Vagina (tissue), 2 donors: ENCODE results near the gene ZNF398.

Experiments used
- POLR2A ChIP-seq, 2 donors: fragments of 450-650 bp; IDR thresholded peaks; one replicate each; pipeline ENCODE4 v1.6.1; 2017; ENCODE audit warnings: antibody characterized with exemption in 2 of 2, mild to moderate bottlenecking in 2 of 2, moderate library complexity in 2 of 2
- TF ChIP-seq, protein P1 (sequence below), 3 experiments: fragments of 450-650 bp in 2 of 3; fragments of 200-600 bp in 1 of 3; sonication (generic) in 1 of 3; IDR thresholded peaks; one replicate each; pipeline ENCODE4 v1.5.1; 2017 to 2019; ENCODE audit warnings: antibody characterized with exemption in 3 of 3, mild to moderate bottlenecking in 2 of 3, moderate library complexity in 2 of 3

DNA sequence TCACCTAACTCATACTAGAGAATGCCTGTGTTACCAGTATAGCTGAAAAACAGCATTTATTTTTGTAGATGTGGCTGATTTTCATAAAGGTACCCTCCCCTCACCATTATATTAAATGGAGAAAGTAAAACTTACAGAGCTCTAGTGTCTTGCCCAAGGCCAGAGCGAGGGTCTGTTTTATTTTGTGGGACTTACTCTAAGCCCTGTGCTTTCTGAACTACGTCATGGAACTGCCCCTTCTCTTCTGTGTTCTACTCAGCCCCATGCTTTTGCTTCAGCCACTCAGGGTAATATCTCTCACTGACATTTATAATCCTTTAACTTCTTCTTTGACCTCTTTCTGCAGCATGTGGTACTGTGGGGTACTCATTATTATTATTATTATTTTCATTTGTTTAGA is 46.4 kb upstream of the ZNF398 start:
- TF ChIP-seq, protein P1, sequence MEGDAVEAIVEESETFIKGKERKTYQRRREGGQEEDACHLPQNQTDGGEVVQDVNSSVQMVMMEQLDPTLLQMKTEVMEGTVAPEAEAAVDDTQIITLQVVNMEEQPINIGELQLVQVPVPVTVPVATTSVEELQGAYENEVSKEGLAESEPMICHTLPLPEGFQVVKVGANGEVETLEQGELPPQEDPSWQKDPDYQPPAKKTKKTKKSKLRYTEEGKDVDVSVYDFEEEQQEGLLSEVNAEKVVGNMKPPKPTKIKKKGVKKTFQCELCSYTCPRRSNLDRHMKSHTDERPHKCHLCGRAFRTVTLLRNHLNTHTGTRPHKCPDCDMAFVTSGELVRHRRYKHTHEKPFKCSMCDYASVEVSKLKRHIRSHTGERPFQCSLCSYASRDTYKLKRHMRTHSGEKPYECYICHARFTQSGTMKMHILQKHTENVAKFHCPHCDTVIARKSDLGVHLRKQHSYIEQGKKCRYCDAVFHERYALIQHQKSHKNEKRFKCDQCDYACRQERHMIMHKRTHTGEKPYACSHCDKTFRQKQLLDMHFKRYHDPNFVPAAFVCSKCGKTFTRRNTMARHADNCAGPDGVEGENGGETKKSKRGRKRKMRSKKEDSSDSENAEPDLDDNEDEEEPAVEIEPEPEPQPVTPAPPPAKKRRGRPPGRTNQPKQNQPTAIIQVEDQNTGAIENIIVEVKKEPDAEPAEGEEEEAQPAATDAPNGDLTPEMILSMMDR (IDR thresholded peaks at IDR 0.05), result no peak
- TF ChIP-seq POLR2A (IDR thresholded peaks at IDR 0.05), result no peak
